H9 (cell line): ENCODE data around the gene TGM5. TPM values are rescaled to one million over a fixed set of nuclear protein-coding genes. Genes with fewer than 3 reads are reported as not detected.

Source experiments
- DNase-seq: peaks from one replicate; pipeline ENCODE4 v3.0.0-alpha.2; 2017
- H2AFZ ChIP-seq: one replicate; pipeline ENCODE4 v1.6.1; 2013; ENCODE audit warnings: mild to moderate bottlenecking, low read length, control low read depth, moderate library complexity
- H2AK5ac ChIP-seq: 2 replicates; pipeline ENCODE4 v1.6.1; 2013; ENCODE audit warnings: low read length, control low read depth, mixed read lengths; ENCODE audit not compliant: insufficient read length
- H2BK120ac ChIP-seq: one replicate; pipeline ENCODE4 v1.6.1; 2013; ENCODE audit warnings: low read depth, mild to moderate bottlenecking, low read length, control low read depth, inconsistent platforms; ENCODE audit not compliant: poor library complexity, severe bottlenecking
- H2BK12ac ChIP-seq: 2 replicates; pipeline ENCODE4 v1.6.1; 2013; ENCODE audit warnings: low read length, control low read depth, mixed read lengths, low read depth; ENCODE audit not compliant: insufficient read length
- H2BK15ac ChIP-seq: 2 replicates; pipeline ENCODE4 v1.6.1; 2013; ENCODE audit warnings: low read depth, low read length, control low read depth
- H2BK20ac ChIP-seq: one replicate; pipeline ENCODE4 v1.6.1; 2013; ENCODE audit warnings: low read depth, mild to moderate bottlenecking, low read length, control low read depth, inconsistent platforms; ENCODE audit not compliant: poor library complexity, severe bottlenecking
- H2BK5ac ChIP-seq: 2 replicates; pipeline ENCODE4 v1.6.1; 2013; ENCODE audit warnings: low read length, control low read depth, mixed read lengths; ENCODE audit not compliant: insufficient read length
- H3K14ac ChIP-seq: 2 replicates; pipeline ENCODE4 v1.6.1; 2013; ENCODE audit warnings: low read length, control low read depth; ENCODE audit not compliant: insufficient read depth
- H3K18ac ChIP-seq: 2 replicates; pipeline ENCODE4 v1.6.1; 2013; ENCODE audit warnings: low read depth, mild to moderate bottlenecking, mixed read lengths, low read length, control low read depth; ENCODE audit not compliant: insufficient read length
- H3K23ac ChIP-seq: 2 replicates; pipeline ENCODE4 v1.6.1; 2013; ENCODE audit warnings: low read length, control low read depth, mixed read lengths, low read depth; ENCODE audit not compliant: insufficient read length
- H3K23me2 ChIP-seq: 2 replicates; pipeline ENCODE4 v1.6.1; 2013; ENCODE audit warnings: low read depth, mild to moderate bottlenecking, mixed read lengths, low read length, control low read depth; ENCODE audit not compliant: insufficient read length, poor library complexity, severe bottlenecking
- H3K27ac ChIP-seq: 2 replicates; pipeline ENCODE4 v1.5.1; 2013; ENCODE audit warnings: low read length, control low read depth, mixed read lengths, low read depth; ENCODE audit not compliant: insufficient read length
- H3K27me3 ChIP-seq: 2 replicates; pipeline ENCODE4 v1.6.1; 2013; ENCODE audit warnings: low read length, control low read depth, inconsistent platforms; ENCODE audit not compliant: insufficient read depth
- H3K4ac ChIP-seq: 2 replicates; pipeline ENCODE4 v1.6.1; 2013; ENCODE audit warnings: low read depth, mild to moderate bottlenecking, control low read depth, inconsistent platforms, low read length, moderate library complexity
- H3K4me1 ChIP-seq: 2 replicates; pipeline ENCODE4 v1.6.1; 2013; ENCODE audit warnings: low read length, control low read depth, inconsistent platforms; ENCODE audit not compliant: insufficient read depth
- H3K4me2 ChIP-seq: 2 replicates; pipeline ENCODE4 v1.6.1; 2013; ENCODE audit warnings: low read length, control low read depth, mixed read lengths; ENCODE audit not compliant: insufficient read length, insufficient read depth
- H3K56ac ChIP-seq: 2 replicates; pipeline ENCODE4 v1.6.1; 2013; ENCODE audit warnings: low read depth, mild to moderate bottlenecking, mixed read lengths, low read length, control low read depth; ENCODE audit not compliant: insufficient read length
- H3K79me1 ChIP-seq: 2 replicates; pipeline ENCODE4 v1.6.1; 2013; ENCODE audit warnings: low read depth, mild to moderate bottlenecking, moderate library complexity, low read length, control low read depth, inconsistent platforms; ENCODE audit not compliant: insufficient read depth, poor library complexity, severe bottlenecking
- H3K79me2 ChIP-seq: 2 replicates; pipeline ENCODE4 v1.6.1; 2013; ENCODE audit warnings: low read length, control low read depth, inconsistent platforms; ENCODE audit not compliant: insufficient read depth
- H3K9ac ChIP-seq: 2 replicates; pipeline ENCODE4 v1.6.1; 2013; ENCODE audit warnings: low read length, control low read depth, mixed read lengths; ENCODE audit not compliant: insufficient read length; ENCODE audit errors: extremely low read depth
- H3K9me3 ChIP-seq: one replicate; pipeline ENCODE4 v1.6.1; 2013; ENCODE audit warnings: low read depth, low read length, inconsistent platforms; ENCODE audit not compliant: control insufficient read depth
- H3T11ph ChIP-seq: one replicate; pipeline ENCODE4 v1.6.1; 2013; ENCODE audit warnings: mild to moderate bottlenecking, low read length, control low read depth, inconsistent platforms
- H4K20me1 ChIP-seq: one replicate; pipeline ENCODE4 v1.6.1; 2013; ENCODE audit not compliant: control insufficient read depth, insufficient read length, insufficient read depth
- H4K5ac ChIP-seq: 2 replicates; pipeline ENCODE4 v1.6.1; 2013; ENCODE audit warnings: low read depth, mild to moderate bottlenecking, mixed read lengths, low read length, control low read depth; ENCODE audit not compliant: insufficient read length
- H4K8ac ChIP-seq: replicated peaks from 2 replicates; pipeline ENCODE4 v1.6.1; 2013; ENCODE audit warnings: low read length, control low read depth, mixed read lengths, low read depth; ENCODE audit not compliant: insufficient read length
- H4K91ac ChIP-seq: 2 replicates; pipeline ENCODE4 v1.6.1; 2013; ENCODE audit warnings: low read depth, mild to moderate bottlenecking, moderate library complexity, mixed read lengths, low read length, control low read depth; ENCODE audit not compliant: insufficient read length
- H3K27ac Mint-ChIP-seq, 3 experiments: 2 replicates in 2 of 3; 3 replicates in 1 of 3; pipeline ENCODE4 v1.8.0; 2020 to 2021; ENCODE audit warnings: mixed read lengths in 3 of 3, mild to moderate bottlenecking in 1 of 3, moderate library complexity in 1 of 3
- H3K27me3 Mint-ChIP-seq: 2 replicates; pipeline ENCODE4 v1.8.0; 2021; ENCODE audit warnings: low read depth, mild to moderate bottlenecking, moderate library complexity, mixed read lengths
- H3K36me3 Mint-ChIP-seq, 3 experiments: 2 replicates in 2 of 3; 3 replicates in 1 of 3; pipeline ENCODE4 v1.8.0; 2020 to 2021; ENCODE audit warnings: low read depth in 3 of 3, mixed read lengths in 3 of 3; ENCODE audit not compliant: insufficient read depth in 1 of 3
- H3K4me1 Mint-ChIP-seq, 2 experiments: 2 replicates each; pipeline ENCODE4 v1.8.0; 2020; ENCODE audit warnings: mixed read lengths in 2 of 2
- H3K4me3 Mint-ChIP-seq, 2 experiments: 2 replicates in 1 of 2; 3 replicates in 1 of 2; pipeline ENCODE4 v1.8.0; 2020 to 2021; ENCODE audit warnings: mild to moderate bottlenecking in 2 of 2, mixed read lengths in 2 of 2, moderate library complexity in 1 of 2
- H3K9me3 Mint-ChIP-seq, 2 experiments: 2 replicates in 1 of 2; 3 replicates in 1 of 2; pipeline ENCODE4 v1.8.0; 2020; ENCODE audit warnings: mild to moderate bottlenecking in 2 of 2, mixed read lengths in 2 of 2, moderate library complexity in 1 of 2
- WGBS: extraction: QIAGEN DNeasy Blood & Tissue Kit; methylation state at CpG from one replicate; pipeline ENCODE4 v1.1.7; 2013; ENCODE audit warnings: missing lambda C conversion rate, low lambda C conversion rate, mixed read lengths; ENCODE audit not compliant: insufficient read length; ENCODE audit errors: extremely low coverage; 5-methylcytosine and 5-hydroxymethylcytosine counted together
- total RNA-seq: library from RNA; stranded (reverse); gene quantifications from 2 replicates; pipeline ENCODE4 v1.2.1, GENCODE V29; 2021
- TF ChIP-seq, protein P1 (sequence below): fragments of 200-600 bp; sonication (generic); conservative IDR thresholded peaks from 3 replicates; pipeline ENCODE4 v1.8.0; 2021; ENCODE audit warnings: antibody characterized with exemption, mild to moderate bottlenecking

The TGM5 gene
- total RNA-seq, 1 experiment from 2014 or later, result not detected

- Histone ChIP-seq H3K27me3 (no peaks in the 10 kb centered on the region), H2AK5ac (no peak overlapping the region), H3K23me2 (no peaks in the 10 kb centered on the region), H3K79me2 (no peaks in the 10 kb centered on the region), H3K27ac (no peak overlapping the region), H2BK5ac (no peak overlapping the region), H2BK15ac (no peak overlapping the region), H2BK120ac (no peak overlapping the region), H3K56ac (no peak overlapping the region), H2BK12ac (no peak overlapping the region), H2BK20ac (no peak overlapping the region), H4K8ac (no peak overlapping the region), H3K18ac (no peak overlapping the region), H3K14ac (no peak overlapping the region), H3K79me1 (no peaks in the 10 kb centered on the region), H3T11ph (no peak overlapping the region), H4K91ac (no peak overlapping the region), H4K5ac (no peak overlapping the region), H3K23ac (no peak overlapping the region), H4K20me1 (no peaks in the 10 kb centered on the region), H3K4me2 (no peak overlapping the region), H2AFZ (no peak overlapping the region), H3K9ac (no peak overlapping the region), H3K9me3 (no peaks in the 10 kb centered on the region), H3K4ac (no peak overlapping the region), H3K4me1 (no peaks in the 10 kb centered on the region)
- Mint-ChIP-seq H3K27me3 (peaks cover 6% of the 10 kb centered on the region), H3K9me3 (no peaks in the 10 kb centered on the region), H3K4me1 (no peaks in the 10 kb centered on the region), H3K4me3 (no peak overlapping the region), H3K36me3 (no peaks in the 10 kb centered on the region), H3K27ac (no peak overlapping the region)
- no CpG with 5 or more reads among the region's 6 CpGs for WGBS
- TF ChIP-seq, protein P1, sequence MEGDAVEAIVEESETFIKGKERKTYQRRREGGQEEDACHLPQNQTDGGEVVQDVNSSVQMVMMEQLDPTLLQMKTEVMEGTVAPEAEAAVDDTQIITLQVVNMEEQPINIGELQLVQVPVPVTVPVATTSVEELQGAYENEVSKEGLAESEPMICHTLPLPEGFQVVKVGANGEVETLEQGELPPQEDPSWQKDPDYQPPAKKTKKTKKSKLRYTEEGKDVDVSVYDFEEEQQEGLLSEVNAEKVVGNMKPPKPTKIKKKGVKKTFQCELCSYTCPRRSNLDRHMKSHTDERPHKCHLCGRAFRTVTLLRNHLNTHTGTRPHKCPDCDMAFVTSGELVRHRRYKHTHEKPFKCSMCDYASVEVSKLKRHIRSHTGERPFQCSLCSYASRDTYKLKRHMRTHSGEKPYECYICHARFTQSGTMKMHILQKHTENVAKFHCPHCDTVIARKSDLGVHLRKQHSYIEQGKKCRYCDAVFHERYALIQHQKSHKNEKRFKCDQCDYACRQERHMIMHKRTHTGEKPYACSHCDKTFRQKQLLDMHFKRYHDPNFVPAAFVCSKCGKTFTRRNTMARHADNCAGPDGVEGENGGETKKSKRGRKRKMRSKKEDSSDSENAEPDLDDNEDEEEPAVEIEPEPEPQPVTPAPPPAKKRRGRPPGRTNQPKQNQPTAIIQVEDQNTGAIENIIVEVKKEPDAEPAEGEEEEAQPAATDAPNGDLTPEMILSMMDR, result no peak
- DNase-seq, result no peak
Measured at GRCh38 chr15:43246261-43246774, 20.4 kb downstream of the TGM5 start.
